Naive B cell (primary cell): ENCODE data around the gene ALDOC. TPM values are rescaled to one million over a fixed set of nuclear protein-coding genes. Genes with fewer than 3 reads are reported as not detected.
A peak's percentile ranks its signal among the peaks of the same experiment; 100 is the strongest.

Source experiments
- ATAC-seq, 2 donors: fragments of 150-1000 bp; cut with Tn5 transposase; 2 replicates each; pipeline ENCODE4 v1.10.0; 2021; ENCODE audit warnings: low read depth in 2 of 2, mild to moderate bottlenecking in 2 of 2, moderate library complexity in 2 of 2
- DNase-seq: peaks from one replicate; pipeline ENCODE4 v3.0.0; 2022
- H3K27ac Mint-ChIP-seq, 6 donors: one replicate each; pipeline ENCODE4 v1.8.0; 2020 to 2022; ENCODE audit warnings: mild to moderate bottlenecking in 6 of 6, mixed read lengths in 6 of 6, moderate library complexity in 5 of 6, inconsistent platforms in 2 of 6
- H3K27me3 Mint-ChIP-seq, 3 donors: one replicate each; pipeline ENCODE4 v1.8.0; 2021 to 2022; ENCODE audit warnings: mixed read lengths in 3 of 3, mild to moderate bottlenecking in 1 of 3
- H3K36me3 Mint-ChIP-seq, 2 donors: one replicate each; pipeline ENCODE4 v1.8.0; 2020 to 2022; ENCODE audit warnings: mixed read lengths in 2 of 2, inconsistent platforms in 1 of 2, mild to moderate bottlenecking in 1 of 2
- H3K4me1 Mint-ChIP-seq, 3 donors: one replicate each; pipeline ENCODE4 v1.8.0; 2020 to 2022; ENCODE audit warnings: mixed read lengths in 3 of 3, inconsistent platforms in 1 of 3, mild to moderate bottlenecking in 1 of 3, moderate library complexity in 1 of 3
- H3K4me3 Mint-ChIP-seq, 8 donors: one replicate each; pipeline ENCODE4 v1.8.0; 2020 to 2022; ENCODE audit warnings: mild to moderate bottlenecking in 8 of 8, mixed read lengths in 8 of 8, moderate library complexity in 8 of 8, inconsistent platforms in 2 of 8
- H3K9me3 Mint-ChIP-seq, 7 donors: one replicate each; pipeline ENCODE4 v1.8.0; 2020 to 2022; ENCODE audit warnings: mixed read lengths in 7 of 7, mild to moderate bottlenecking in 5 of 7, inconsistent platforms in 2 of 7, moderate library complexity in 1 of 7
- polyA plus RNA-seq, 6 donors: library from polyadenylated mRNA; unstranded; fragments of 300-500 nt; fragmentation: Illumina TruSeq; gene quantifications; one replicate each; pipeline ENCODE4 v1.2.3, GENCODE V29; 2021; ENCODE audit warnings: low read depth in 6 of 6

Gene ALDOC
- polyA plus RNA-seq, 6 donors from 2014 or later: 30.6 to 67.9 (median 48.3) TPM

GRCh38 chr17:28545787-28546415 lies 30.8 kb downstream of the ALDOC start:
- peak overlapping the region in 3 of 6 donors; percentile 6 to 68 (median 57) for H3K27ac Mint-ChIP-seq

GRCh38 chr17:28545141-28545503 lies 31.6 kb downstream of the ALDOC start:
- H3K4me3 Mint-ChIP-seq: no peak overlapping the region
- peak overlapping the region in 2 of 6 donors; percentile 68 to 86 for H3K27ac Mint-ChIP-seq
- peaks cover 35 to 53% (median 41%) of the 10 kb centered on the region in 3 donors for H3K4me1 Mint-ChIP-seq
- ATAC-seq (no peak), DNase-seq (no peak)
- H3K27me3 Mint-ChIP-seq: no peaks in the 10 kb centered on the region
- peaks cover 0 to 10% of the 10 kb centered on the region in 2 donors for H3K36me3 Mint-ChIP-seq
- H3K9me3 Mint-ChIP-seq: no peaks in the 10 kb centered on the region

More at GRCh38 chr17:28545787-28546415, 30.8 kb downstream of the ALDOC start:
- H3K4me3 Mint-ChIP-seq: no peak overlapping the region
- peaks cover 0 to 10% of the 10 kb centered on the region in 2 donors for H3K36me3 Mint-ChIP-seq
- peaks cover 41 to 61% (median 49%) of the 10 kb centered on the region in 3 donors for H3K4me1 Mint-ChIP-seq
- H3K9me3 Mint-ChIP-seq: no peaks in the 10 kb centered on the region
- ATAC-seq (no peak), DNase-seq (no peak)
- no peaks in the 10 kb centered on the region for H3K27me3 Mint-ChIP-seq

- Mint-ChIP-seq H3K36me3 (peaks cover 0 to 10% of the 10 kb centered on the region in 2 donors), H3K27me3 (no peaks in the 10 kb centered on the region), H3K27ac (peak overlapping the region in 2 of 6 donors; percentile 55 to 70), H3K4me1 (peaks cover 30 to 48% (median 36%) of the 10 kb centered on the region in 3 donors), H3K9me3 (no peaks in the 10 kb centered on the region), H3K4me3 (no peak overlapping the region)
- no peak for DNase-seq
- ATAC-seq: no peak
These were observed 32.1 kb downstream of the ALDOC start for GRCh38 chr17:28544402-28545140.

GRCh38 chr17:28541439-28541838 lies 35.3 kb downstream of the ALDOC start:
- H3K9me3 Mint-ChIP-seq: no peaks in the 10 kb centered on the region
- DNase-seq: no peak
- H3K27ac Mint-ChIP-seq: no peak overlapping the region
- peaks cover 0 to 10% of the 10 kb centered on the region in 2 donors for H3K36me3 Mint-ChIP-seq
- H3K4me3 Mint-ChIP-seq: peak overlapping the region in 1 of 8 donors; percentile 21
- no peak for ATAC-seq
- peaks cover 10 to 18% (median 12%) of the 10 kb centered on the region in 3 donors for H3K4me1 Mint-ChIP-seq
- peaks cover 0 to 10% (median 0%) of the 10 kb centered on the region in 3 donors for H3K27me3 Mint-ChIP-seq

GRCh38 chr17:28540231-28540630 lies 36.5 kb downstream of the ALDOC start:
- Mint-ChIP-seq H3K4me3 (peak overlapping the region in 1 of 8 donors; percentile 63), H3K27me3 (peaks cover 0 to 10% (median 0%) of the 10 kb centered on the region in 3 donors), H3K9me3 (no peaks in the 10 kb centered on the region), H3K36me3 (peaks cover 0 to 2% of the 10 kb centered on the region in 2 donors), H3K27ac (peak overlapping the region in 1 of 6 donors; percentile 71), H3K4me1 (peaks cover 5 to 12% (median 12%) of the 10 kb centered on the region in 3 donors)
- no peak for DNase-seq
- no peak for ATAC-seq

- H3K9me3 Mint-ChIP-seq: no peaks in the 10 kb centered on the region
- peaks cover 0 to 3% (median 0%) of the 10 kb centered on the region in 3 donors for H3K4me1 Mint-ChIP-seq
- H3K4me3 Mint-ChIP-seq: peak overlapping the region in 1 of 8 donors; percentile 29
- H3K36me3 Mint-ChIP-seq: no peaks in the 10 kb centered on the region
- no peak for DNase-seq
- peaks cover 0 to 10% (median 0%) of the 10 kb centered on the region in 3 donors for H3K27me3 Mint-ChIP-seq
- ATAC-seq: no peak
- H3K27ac Mint-ChIP-seq: peak overlapping the region in 1 of 6 donors; percentile 76
These were observed 38.3 kb downstream of the ALDOC start for GRCh38 chr17:28538296-28538895.

- no peaks in the 10 kb centered on the region for H3K36me3 Mint-ChIP-seq
- H3K9me3 Mint-ChIP-seq: no peaks in the 10 kb centered on the region
- DNase-seq (no peak), ATAC-seq (no peak)
- no peak overlapping the region for H3K4me3 Mint-ChIP-seq
- no peak overlapping the region for H3K27ac Mint-ChIP-seq
- peaks cover 0 to 5% (median 0%) of the 10 kb centered on the region in 3 donors for H3K4me1 Mint-ChIP-seq
- H3K27me3 Mint-ChIP-seq: peaks cover 0 to 10% (median 0%) of the 10 kb centered on the region in 3 donors
These were observed 39.5 kb downstream of the ALDOC start for GRCh38 chr17:28537219-28537610.

GRCh38 chr17:28536532-28537218 lies 40.0 kb downstream of the ALDOC start:
- Mint-ChIP-seq H3K4me3 (no peak overlapping the region), H3K9me3 (no peaks in the 10 kb centered on the region), H3K4me1 (peaks cover 0 to 5% (median 0%) of the 10 kb centered on the region in 3 donors), H3K27me3 (peaks cover 0 to 10% (median 2%) of the 10 kb centered on the region in 3 donors), H3K36me3 (no peaks in the 10 kb centered on the region), H3K27ac (no peak overlapping the region)
- DNase-seq (no peak), ATAC-seq (no peak)

GRCh38 chr17:28534740-28535375 lies 41.8 kb downstream of the ALDOC start:
- H3K9me3 Mint-ChIP-seq: no peaks in the 10 kb centered on the region
- ATAC-seq (no peak), DNase-seq (no peak)
- H3K36me3 Mint-ChIP-seq: no peaks in the 10 kb centered on the region
- H3K27me3 Mint-ChIP-seq: peaks cover 0 to 10% (median 8%) of the 10 kb centered on the region in 3 donors
- peaks cover 0 to 5% (median 0%) of the 10 kb centered on the region in 3 donors for H3K4me1 Mint-ChIP-seq
- H3K4me3 Mint-ChIP-seq: no peak overlapping the region
- H3K27ac Mint-ChIP-seq: no peak overlapping the region

- H3K9me3 Mint-ChIP-seq: no peaks in the 10 kb centered on the region
These were observed 43.4 kb downstream of the ALDOC start for GRCh38 chr17:28533091-28533807.

GRCh38 chr17:28532050-28532960 lies 44.4 kb downstream of the ALDOC start:
- no peaks in the 10 kb centered on the region for H3K36me3 Mint-ChIP-seq
- peaks cover 0 to 8% (median 1%) of the 10 kb centered on the region in 3 donors for H3K27me3 Mint-ChIP-seq
- H3K4me1 Mint-ChIP-seq: peaks cover 0 to 5% (median 1%) of the 10 kb centered on the region in 3 donors
- no peaks in the 10 kb centered on the region for H3K9me3 Mint-ChIP-seq
- H3K27ac Mint-ChIP-seq: peak overlapping the region in 1 of 6 donors; percentile 31
- no peak overlapping the region for H3K4me3 Mint-ChIP-seq
- ATAC-seq: no peak
- no peak for DNase-seq

More at GRCh38 chr17:28533091-28533807, 43.4 kb downstream of the ALDOC start:
- Mint-ChIP-seq H3K27me3 (peaks cover 0 to 10% (median 8%) of the 10 kb centered on the region in 3 donors), H3K4me1 (peaks cover 0 to 5% (median 0%) of the 10 kb centered on the region in 3 donors), H3K36me3 (no peaks in the 10 kb centered on the region), H3K4me3 (no peak overlapping the region), H3K27ac (no peak overlapping the region)
- DNase-seq: no peak
- ATAC-seq: no peak
